Activated naive CD4-positive, alpha-beta T cell treated with Interleukin-2 at 50 U/mL for 16 hours (primary cell): Measurements from ENCODE around the gene UBASH3B.
"Not testable (repeated sequence)": the region's sequence is repeated elsewhere in the genome, so short reads cannot be mapped to it uniquely, and the experiment has no call there.

Source experiments
- DNase-seq: peaks from one replicate; pipeline ENCODE4 v3.0.0-alpha.2; 2020

UBASH3B gene

GRCh38 chr11:122711831-122712381 lies 56.4 kb downstream of the UBASH3B start:
- no peak for DNase-seq

GRCh38 chr11:122714004-122714403 lies 58.5 kb downstream of the UBASH3B start:
- DNase-seq, result no peak

GRCh38 chr11:122714484-122714883 lies 59.0 kb downstream of the UBASH3B start:
- DNase-seq, result no peak

- no peak for DNase-seq
Observed at GRCh38 chr11:122715548-122716440, 60.3 kb downstream of the UBASH3B start.

GRCh38 chr11:122717264-122717867 lies 61.8 kb downstream of the UBASH3B start:
- DNase-seq, result peak; percentile 18

- DNase-seq, result no peak
Observed at GRCh38 chr11:122720107-122720881, 64.8 kb downstream of the UBASH3B start.

- no peak for DNase-seq
Observed at GRCh38 chr11:122721201-122721963, 65.9 kb downstream of the UBASH3B start.

GRCh38 chr11:122721964-122722266 lies 66.4 kb downstream of the UBASH3B start:
- DNase-seq, result no peak

GRCh38 chr11:122723106-122723505 lies 67.6 kb downstream of the UBASH3B start:
- no peak for DNase-seq

- peak; percentile 49 for DNase-seq
Observed at GRCh38 chr11:122723576-122723975, 68.1 kb downstream of the UBASH3B start.

GRCh38 chr11:122724520-122724919 lies 69.0 kb downstream of the UBASH3B start:
- DNase-seq, result no peak

GRCh38 chr11:122726028-122726427 lies 70.5 kb downstream of the UBASH3B start:
- no peak for DNase-seq

GRCh38 chr11:122727101-122727929 lies 71.8 kb downstream of the UBASH3B start:
- DNase-seq, result peak; percentile 43

- DNase-seq, result no peak
Observed at GRCh38 chr11:122728561-122728960, 73.0 kb downstream of the UBASH3B start.

GRCh38 chr11:122729139-122729538 lies 73.6 kb downstream of the UBASH3B start:
- DNase-seq, result no peak

GRCh38 chr11:122730694-122731093 lies 75.2 kb downstream of the UBASH3B start:
- DNase-seq, result not testable (repeated sequence)

- no peak for DNase-seq
Observed at GRCh38 chr11:122731500-122731913, 76.0 kb downstream of the UBASH3B start.

GRCh38 chr11:122732342-122733315 lies 77.1 kb downstream of the UBASH3B start:
- DNase-seq, result no peak

- no peak for DNase-seq
Observed at GRCh38 chr11:122733318-122733717, 77.8 kb downstream of the UBASH3B start.

GRCh38 chr11:122734848-122735496 lies 79.5 kb downstream of the UBASH3B start:
- no peak for DNase-seq
